PC-3 (cell line): ENCODE results near the gene KLK13. TPM values are rescaled to one million over a fixed set of nuclear protein-coding genes. Genes with fewer than 3 reads are reported as not detected.

Experiments
- ATAC-seq: fragments of 200-7000 bp; cut with Tn5 transposase; 2 replicates; pipeline ENCODE4 v1.9.1; 2020; ENCODE audit warnings: mild to moderate bottlenecking, moderate library complexity
- BruUV-seq: library from RNA; stranded (reverse); fragments of 400-500 nt; replicated peaks from 2 replicates; lab custom pipeline; 2021; lab: Mats Ljungman, UMichigan
- CTCF ChIA-PET: fragments of 300-600 bp; sonication (Branson Sonifier 250); formaldehyde crosslinking; loops from one replicate; lab custom pipeline; 2022; ENCODE audit warnings: antibody characterized with exemption; lab: Charles Lee
- POLR2A ChIA-PET: fragments of 300-600 bp; sonication (Branson Sonifier 250); formaldehyde crosslinking; loops from one replicate; lab custom pipeline; 2022; ENCODE audit warnings: antibody characterized with exemption; ENCODE audit not compliant: unreplicated experiment; lab: Charles Lee
- DNase-seq: peaks from one replicate; pipeline ENCODE4 v3.0.0-alpha.2; 2015
- H2AFZ ChIP-seq: fragments of 300-600 bp; sonication (generic); 2 replicates; pipeline ENCODE4 v1.6.0; 2016; ENCODE audit warnings: antibody characterized with exemption, low read length
- H3F3A ChIP-seq: fragments of 300-600 bp; sonication (generic); one replicate; pipeline ENCODE4 v1.6.0; 2017; ENCODE audit warnings: antibody characterized with exemption, low read length, control low read depth, mild to moderate bottlenecking; ENCODE audit not compliant: unreplicated experiment
- H3K27ac ChIP-seq: fragments of 300-600 bp; sonication (generic); 2 replicates; pipeline ENCODE4 v1.5.1; 2016; ENCODE audit warnings: mild to moderate bottlenecking, low read length
- H3K27me3 ChIP-seq: fragments of 300-600 bp; sonication (generic); 2 replicates; pipeline ENCODE4 v1.6.1; 2016; ENCODE audit warnings: low read length, mixed read lengths
- H3K36me3 ChIP-seq: fragments of 300-600 bp; sonication (generic); 2 replicates; pipeline ENCODE4 v1.6.1; 2016; ENCODE audit warnings: low read depth, mixed run types, low read length, mixed read lengths
- H3K4me1 ChIP-seq: fragments of 300-600 bp; sonication (generic); 2 replicates; pipeline ENCODE4 v1.5.1; 2016; ENCODE audit warnings: low read length; ENCODE audit not compliant: insufficient read depth
- H3K4me2 ChIP-seq: fragments of 300-600 bp; sonication (generic); 2 replicates; pipeline ENCODE4 v1.6.0; 2016; ENCODE audit warnings: low read length
- H3K4me3 ChIP-seq: fragments of 300-600 bp; sonication (generic); 2 replicates; pipeline ENCODE4 v1.5.1; 2016; ENCODE audit warnings: mild to moderate bottlenecking, low read length, mixed read lengths
- H3K79me2 ChIP-seq: fragments of 300-600 bp; sonication (generic); 2 replicates; pipeline ENCODE4 v1.6.1; 2017; ENCODE audit warnings: low read length, mixed read lengths
- H3K9ac ChIP-seq: fragments of 300-600 bp; sonication (generic); 2 replicates; pipeline ENCODE4 v1.6.0; 2016; ENCODE audit warnings: mild to moderate bottlenecking, low read length
- H3K9me2 ChIP-seq: fragments of 300-600 bp; sonication (generic); replicated peaks from 2 replicates; pipeline ENCODE4 v1.6.1; 2016; ENCODE audit warnings: mixed run types, low read length, mixed read lengths
- H3K9me3 ChIP-seq: fragments of 300-600 bp; sonication (generic); 2 replicates; pipeline ENCODE4 v1.6.1; 2016; ENCODE audit warnings: low read length, mixed read lengths
- H4K20me1 ChIP-seq: fragments of 300-600 bp; sonication (generic); 2 replicates; pipeline ENCODE4 v1.6.1; 2016; ENCODE audit warnings: low read length, mixed read lengths
- CTCF ChIP-seq: fragments of 300-600 bp; sonication (generic); conservative IDR thresholded peaks from 2 replicates; pipeline ENCODE4 v1.5.1; 2017; ENCODE audit warnings: antibody characterized with exemption, low read depth, mild to moderate bottlenecking, low read length
- EZH2 ChIP-seq: fragments of 300-600 bp; sonication (generic); IDR thresholded peaks from one replicate; pipeline ENCODE4 v1.6.1; 2017; ENCODE audit warnings: antibody characterized with exemption, mild to moderate bottlenecking, low read length; ENCODE audit not compliant: unreplicated experiment
- EZH2phosphoT487 ChIP-seq: fragments of 300-600 bp; sonication (generic); IDR thresholded peaks from 2 replicates; pipeline ENCODE4 v1.6.1; 2018; ENCODE audit warnings: mild to moderate bottlenecking, antibody characterized with exemption, low read length, borderline replicate concordance
- intact Hi-C: fragments of 100-400 bp; cut with micrococcal nuclease; formaldehyde crosslinking; loops from 2 replicates; pipeline ENCODE4 v1.9.0; 2023
- total RNA-seq: library from RNA; depleted of rRNA; stranded (reverse); fragments of >200 nt; gene quantifications from 2 replicates; pipeline ENCODE4 v1.2.3, GENCODE V29; 2014

The KLK13 gene
- total RNA-seq, 1 experiment from 2014 or later = not detected

GRCh38 chr19:51091895-51092873 is 27.3 kb upstream of the KLK13 start:
- peak; percentile 23 for ATAC-seq
- Histone ChIP-seq H3K4me1 (peaks cover 40% of the 10 kb centered on the region), H2AFZ (no peak overlapping the region), H3K27me3 (no peaks in the 10 kb centered on the region), H3K9me2 (no peaks in the 10 kb centered on the region), H3K36me3 (no peaks in the 10 kb centered on the region; the same call in 1 of the 2 replicates), H4K20me1 (no peaks in the 10 kb centered on the region), H3K79me2 (no peaks in the 10 kb centered on the region), H3K4me3 (no peak overlapping the region), H3K4me2 (no peak overlapping the region), H3K9ac (peak overlapping the region; percentile 54; the same call in 1 of the 2 replicates), H3F3A (peaks cover 4% of the 10 kb centered on the region), H3K27ac (peak overlapping the region; percentile 87), H3K9me3 (no peaks in the 10 kb centered on the region)
- peak; percentile 58 for DNase-seq
- BruUV-seq = no TSS peak
- intact Hi-C loops = no loop called here
- ChIA-PET CTCF (interaction anchor here (0.5 to 6.0 kb wide), 2 partner anchors 72 to 397 kb away, joined by 3 to 79 read pairs; partner anchors contain the start of gene KLK10), POLR2A (no interaction called here)
- TF ChIP-seq EZH2phosphoT487 (no peak), CTCF (0 out of 2 replicates have a peak, but pooled peaks have one; percentile 8)

- Histone ChIP-seq H3K4me1 (peaks cover 40% of the 10 kb centered on the region), H3K9ac (no peak overlapping the region), H3K27me3 (no peaks in the 10 kb centered on the region), H3F3A (peaks cover 4% of the 10 kb centered on the region), H3K4me2 (no peak overlapping the region), H3K79me2 (no peaks in the 10 kb centered on the region), H3K27ac (no peak overlapping the region), H3K36me3 (no peaks in the 10 kb centered on the region; the same call in 1 of the 2 replicates), H4K20me1 (no peaks in the 10 kb centered on the region), H3K4me3 (no peak overlapping the region), H3K9me3 (no peaks in the 10 kb centered on the region), H3K9me2 (no peaks in the 10 kb centered on the region), H2AFZ (no peak overlapping the region)
- DNase-seq (no peak), ATAC-seq (no peak)
- TF ChIP-seq CTCF = no peak
- TF ChIP-seq EZH2 = no peak
- TF ChIP-seq EZH2phosphoT487 = no peak
- no TSS peak for BruUV-seq
- ChIA-PET CTCF (no interaction called here), POLR2A (interaction anchor here (0.5 kb wide), 1 partner anchor 71 kb away, joined by 5 read pairs; no protein-coding TSS in a partner anchor)
- intact Hi-C loops = no loop called here
Measured at GRCh38 chr19:51091126-51091525, 26.2 kb upstream of the KLK13 start.
